K562 (cell line): ENCODE measurements around the gene POLN. TPM values are rescaled to one million over a fixed set of nuclear protein-coding genes. Genes with fewer than 3 reads are reported as not detected.
A peak's percentile ranks its signal among the peaks of the same experiment; 100 is the strongest.

Source experiments
- BDP1 ChIP-seq: IDR thresholded peaks from 3 replicates; pipeline ENCODE4 v1.6.1; 2011; ENCODE audit not compliant: insufficient read length, insufficient read depth
- CBFA2T2 ChIP-seq: fragments of 450-650 bp; conservative IDR thresholded peaks from 2 replicates; pipeline ENCODE4 v1.6.1; 2017; ENCODE audit warnings: mild to moderate bottlenecking
- CCNT2 ChIP-seq: IDR thresholded peaks from 2 replicates; pipeline ENCODE4 v1.6.1; 2011; ENCODE audit warnings: borderline replicate concordance, low read depth, mild to moderate bottlenecking, moderate library complexity, mixed read lengths, low read length; ENCODE audit not compliant: insufficient read length; ENCODE audit errors: extremely low read depth
- ELF4 ChIP-seq: fragments of 450-650 bp; formaldehyde crosslinking; IDR thresholded peaks from 2 replicates; pipeline ENCODE4 v1.4.0; 2022; ENCODE audit warnings: missing genetic modification characterization
- EP300 ChIP-seq: IDR thresholded peaks from 2 replicates; pipeline ENCODE4 v1.6.1; 2012; ENCODE audit warnings: low read length, improper control_type of control experiment
- JUNB ChIP-seq: fragments of 450-650 bp; formaldehyde crosslinking; conservative IDR thresholded peaks from 2 replicates; pipeline ENCODE4 v1.4.0; 2020; ENCODE audit warnings: mild to moderate bottlenecking
- MAZ ChIP-seq, 2 experiments: fragments of 450-650 bp in 1 of 2; sonication (generic) in 1 of 2; formaldehyde crosslinking; IDR thresholded peaks in 1 of 2; conservative IDR thresholded peaks in 1 of 2; 2 replicates each; pipeline versions ENCODE4 v1.4.0 to v1.5.0; 2020; ENCODE audit warnings: mild to moderate bottlenecking in 1 of 2, missing genetic modification reagents in 1 of 2
- MLX ChIP-seq, 2 experiments: fragments of 450-650 bp in 1 of 2; sonication (generic) in 1 of 2; formaldehyde crosslinking; conservative IDR thresholded peaks; 2 replicates each; pipeline versions ENCODE4 v1.4.0 to v1.8.1; 2020 to 2022; ENCODE audit warnings: mild to moderate bottlenecking in 1 of 2, missing genetic modification reagents in 1 of 2
- POLR2G ChIP-seq: fragments of 200-400 bp; formaldehyde crosslinking; IDR thresholded peaks from 2 replicates; pipeline ENCODE4 v1.6.1; 2017; ENCODE audit warnings: low read depth, mild to moderate bottlenecking, antibody characterized with exemption, low read length, moderate library complexity
- RREB1 ChIP-seq: fragments of 250-450 bp; sonication (Bioruptor Pico); IDR thresholded peaks from 2 replicates; pipeline ENCODE4 v1.4.0; 2020
- SOX6 ChIP-seq: fragments of 450-650 bp; IDR thresholded peaks from 2 replicates; pipeline ENCODE4 v1.6.1; 2014; ENCODE audit warnings: mild to moderate bottlenecking
- TCF3 ChIP-seq: sonication (generic); formaldehyde crosslinking; IDR thresholded peaks from 2 replicates; pipeline ENCODE4 v1.4.0; 2020; ENCODE audit warnings: mild to moderate bottlenecking, missing genetic modification reagents
- TEAD4 ChIP-seq, 2 experiments: sonication (generic) in 1 of 2; formaldehyde crosslinking in 1 of 2; IDR thresholded peaks; 2 replicates each; pipeline versions ENCODE4 v1.6.1 to v1.8.0; 2012 to 2022; ENCODE audit warnings: borderline replicate concordance in 1 of 2, inconsistent platforms in 1 of 2, low read length in 1 of 2, mild to moderate bottlenecking in 1 of 2, missing genetic modification reagents in 1 of 2
- THRA ChIP-seq: fragments of 450-650 bp; IDR thresholded peaks from 2 replicates; pipeline ENCODE4 v1.6.1; 2017; ENCODE audit warnings: mild to moderate bottlenecking, moderate library complexity
- ZBTB33 ChIP-seq: sonication (generic); formaldehyde crosslinking; IDR thresholded peaks from 2 replicates; pipeline ENCODE4 v1.8.1; 2023; ENCODE audit warnings: mild to moderate bottlenecking, missing genetic modification reagents
- ZFP1 ChIP-seq: fragments of 450-650 bp; formaldehyde crosslinking; IDR thresholded peaks from 2 replicates; pipeline ENCODE4 v1.4.0; 2020; ENCODE audit warnings: mild to moderate bottlenecking, mixed read lengths
- ZKSCAN3 ChIP-seq: fragments of 250-450 bp; sonication (Bioruptor Pico); IDR thresholded peaks from 2 replicates; pipeline ENCODE4 v1.4.0; 2020
- ZNF584 ChIP-seq: fragments of 200-800 bp; sonication (Bioruptor generic); IDR thresholded peaks from 2 replicates; pipeline ENCODE4 v1.6.1; 2016; ENCODE audit warnings: low read depth, mild to moderate bottlenecking, missing genetic modification characterization, missing compliant biosample characterization
- ZZZ3 ChIP-seq: fragments of 450-650 bp; IDR thresholded peaks from 2 replicates; pipeline ENCODE4 v1.6.1; 2016; ENCODE audit warnings: antibody characterized with exemption, mild to moderate bottlenecking, moderate library complexity
- polyA plus RNA-seq, 8 experiments: library from polyadenylated mRNA; depleted of rRNA in 4 of 8; stranded (reverse) in 5 of 8; unstranded in 3 of 8; fragments of >200 nt; fragmentation: Nextera tagmentation in 2 of 8; fragmentation: Illumina TruSeq in 1 of 8; extraction: Ambion mirVana in 2 of 8; extraction: Trizol in 1 of 8; gene quantifications; 2 replicates each; pipeline versions ENCODE4 v1.2.1 to v1.2.3, GENCODE V29; 2011 to 2014; ENCODE audit warnings: inconsistent platforms in 1 of 8, missing spikeins in 1 of 8
- total RNA-seq, 7 experiments: library from RNA; depleted of rRNA in 6 of 7; stranded (reverse); fragments of >200 nt in 6 of 7; fragmentation: Illumina TruSeq in 2 of 7; extraction: Trizol in 2 of 7; gene quantifications; 2 replicates each; pipeline versions ENCODE4 v1.2.1 to v1.2.3, GENCODE V29; 2011 to 2021; ENCODE audit warnings: low replicate concordance in 1 of 7

Gene POLN
- total and polyA plus RNA-seq, 9 of the 15 experiments (the other 6 are each of a cell fraction or from before 2014, with no cell fraction given): 0.08 to 0.91 (median 0.32) TPM

- 0 out of 4 replicates have a peak, but pooled peaks of 1 of the 2 experiments have one; percentile 37 for TF ChIP-seq MAZ (CRISPR knock-in tag; conservative IDR thresholded peaks at IDR 0.05 in 1 of 2, IDR thresholded peaks at IDR 0.05 in 1 of 2)
- TF ChIP-seq JUNB: no peak
- TF ChIP-seq ZZZ3: no peak
- TF ChIP-seq CBFA2T2: peak; percentile 55
- TF ChIP-seq TEAD4 (IDR thresholded peaks at IDR 0.05; ENCODE audit: low read length): 0 out of 2 replicates have a peak, but pooled peaks have one; percentile 30
- TF ChIP-seq TEAD4 (CRISPR knock-in tag; IDR thresholded peaks at IDR 0.05; ENCODE audit: borderline replicate concordance): no peak
- TF ChIP-seq CCNT2: peak; percentile 48
- no peak for TF ChIP-seq ZFP1 (CRISPR knock-in tag)
- TF ChIP-seq SOX6: no peak
- no peak for TF ChIP-seq ZNF584
- no peak for TF ChIP-seq ZBTB33 (CRISPR knock-in tag)
- no peak for TF ChIP-seq ZKSCAN3 (CRISPR knock-in tag)
- TF ChIP-seq TCF3 (CRISPR knock-in tag): peak; percentile 79
- no peak for TF ChIP-seq RREB1
- TF ChIP-seq BDP1: no peak
- no peak for TF ChIP-seq ELF4 (CRISPR knock-in tag)
- TF ChIP-seq EP300: peak; percentile 33
- TF ChIP-seq MLX (CRISPR knock-in tag; conservative IDR thresholded peaks at IDR 0.05): no peak
- TF ChIP-seq POLR2G: peak; percentile 51
- no peak for TF ChIP-seq THRA
Measured at GRCh38 chr4:2267320-2267811, 25.4 kb upstream of the POLN start (continued).
